OCI-M2 (cell line): ENCODE results near the gene SMARCB1.

Source experiments
- DNase-seq: peaks from one replicate; lab custom pipeline; 2025; ENCODE audit not compliant: unreplicated experiment; lab: John Stamatoyannopoulos, UW

Gene SMARCB1

DNA sequence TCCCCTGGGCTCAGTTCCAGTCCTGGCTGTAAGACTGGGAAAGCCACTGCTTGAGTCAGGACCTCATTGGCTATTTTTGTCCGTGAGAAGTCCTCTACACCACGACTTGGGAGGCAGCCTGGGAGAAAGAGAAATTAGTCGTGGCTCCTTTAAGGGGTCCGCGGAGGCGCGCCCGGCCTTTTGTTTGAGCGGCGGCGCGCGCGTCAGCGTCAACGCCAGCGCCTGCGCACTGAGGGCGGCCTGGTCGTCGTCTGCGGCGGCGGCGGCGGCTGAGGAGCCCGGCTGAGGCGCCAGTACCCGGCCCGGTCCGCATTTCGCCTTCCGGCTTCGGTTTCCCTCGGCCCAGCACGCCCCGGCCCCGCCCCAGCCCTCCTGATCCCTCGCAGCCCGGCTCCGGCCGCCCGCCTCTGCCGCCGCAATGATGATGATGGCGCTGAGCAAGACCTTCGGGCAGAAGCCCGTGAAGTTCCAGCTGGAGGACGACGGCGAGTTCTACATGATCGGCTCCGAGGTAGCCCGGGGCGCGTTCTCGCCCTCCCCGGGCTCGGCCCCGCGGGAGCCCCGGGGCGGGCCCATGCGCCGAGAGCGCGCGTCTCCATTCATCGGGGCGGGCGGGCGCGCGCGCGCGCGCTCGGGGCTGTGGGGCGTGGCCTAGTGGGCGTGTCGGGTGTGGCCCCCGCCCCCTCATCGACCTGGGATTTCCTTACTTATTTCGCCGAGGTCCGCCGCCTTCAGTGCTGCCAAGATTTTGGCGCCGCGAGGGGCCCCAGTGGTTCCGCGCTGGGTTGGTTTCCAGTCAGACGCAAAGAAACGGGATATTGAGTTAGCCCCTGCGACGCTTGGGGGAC, at the start of gene SMARCB1:
TSS of gene SMARCB1 (plus strand) at position 215 of the 848 bp plus-strand sequence. CDS start at position 419, 204 bp downstream.
- no peak for DNase-seq

DNA sequence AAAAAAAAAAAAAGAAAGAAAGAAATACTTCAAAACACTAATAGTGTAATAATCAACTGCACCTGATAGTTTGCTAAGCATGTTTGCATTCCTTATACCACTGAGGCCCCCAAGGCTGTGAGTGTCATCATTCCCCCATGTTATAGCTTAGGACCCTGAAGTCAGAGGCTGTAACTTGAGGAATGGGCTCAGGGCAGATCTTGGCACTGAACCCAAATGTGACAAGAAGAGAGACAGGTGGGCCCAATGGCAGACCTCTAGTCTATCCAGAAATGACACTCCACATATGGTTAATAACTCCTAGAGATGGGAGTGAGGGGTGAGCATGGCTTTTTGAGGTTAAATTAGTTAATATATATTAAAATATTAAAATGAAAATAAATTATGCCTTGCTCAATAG, 49.1 kb upstream of the SMARCB1 start:
- no peak for DNase-seq

DNA sequence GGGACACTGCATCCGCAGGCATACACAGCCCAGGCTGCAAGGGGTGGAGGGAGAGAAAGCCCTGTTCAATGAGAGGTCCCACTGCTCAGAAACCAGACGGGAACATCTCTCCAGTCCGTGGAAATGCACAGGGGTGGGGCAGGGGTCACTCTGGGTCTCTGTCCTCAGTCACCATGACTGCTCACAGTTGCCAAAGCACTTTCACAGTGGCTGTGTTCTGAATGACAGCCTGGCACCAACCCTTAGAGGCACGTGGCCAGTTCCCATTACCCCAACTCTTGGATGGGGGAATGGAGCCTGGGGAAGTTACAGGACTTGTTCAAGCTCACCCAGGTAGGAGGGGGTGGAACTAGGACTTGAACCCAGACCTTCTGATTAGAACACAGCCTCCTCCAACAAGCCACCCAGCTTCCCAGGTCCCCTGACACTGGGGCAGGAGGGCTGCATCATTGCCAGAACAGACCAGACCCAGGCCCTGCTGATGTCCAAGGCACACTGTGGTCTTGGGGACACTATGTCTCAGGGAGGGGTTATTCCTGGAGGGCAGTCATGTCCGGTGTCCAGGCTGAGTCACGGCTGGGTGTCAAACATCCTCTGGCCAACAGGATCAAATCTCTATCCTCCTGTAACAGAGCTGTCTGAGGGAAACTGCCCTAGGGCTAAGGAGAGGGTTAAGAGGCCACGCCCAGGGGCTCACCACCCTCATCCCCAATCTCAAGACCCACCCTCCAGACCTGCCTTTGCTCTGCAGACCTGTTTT, 44.1 kb upstream of the SMARCB1 start:
- no peak for DNase-seq

DNA sequence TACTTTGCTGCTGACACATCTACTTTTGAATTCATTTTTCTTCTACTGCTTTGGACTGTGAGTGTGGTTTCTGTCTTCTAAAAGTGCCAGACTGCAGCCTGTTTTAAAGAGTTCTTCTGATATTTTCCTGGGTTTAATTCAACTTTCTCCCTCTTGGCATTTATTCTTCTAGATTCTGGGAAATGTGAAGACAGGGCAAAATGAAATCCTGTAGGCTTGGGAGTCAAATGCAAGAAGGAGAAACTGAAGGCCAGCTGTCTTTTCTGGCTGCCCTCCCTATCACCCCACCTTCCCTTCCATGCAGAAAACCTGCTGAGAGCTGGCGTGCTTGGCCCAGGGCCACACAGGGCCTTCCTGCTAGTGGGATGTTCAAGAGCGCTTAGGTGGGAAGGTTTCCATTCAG, 43.5 kb upstream of the SMARCB1 start:
- DNase-seq, result no peak

DNA sequence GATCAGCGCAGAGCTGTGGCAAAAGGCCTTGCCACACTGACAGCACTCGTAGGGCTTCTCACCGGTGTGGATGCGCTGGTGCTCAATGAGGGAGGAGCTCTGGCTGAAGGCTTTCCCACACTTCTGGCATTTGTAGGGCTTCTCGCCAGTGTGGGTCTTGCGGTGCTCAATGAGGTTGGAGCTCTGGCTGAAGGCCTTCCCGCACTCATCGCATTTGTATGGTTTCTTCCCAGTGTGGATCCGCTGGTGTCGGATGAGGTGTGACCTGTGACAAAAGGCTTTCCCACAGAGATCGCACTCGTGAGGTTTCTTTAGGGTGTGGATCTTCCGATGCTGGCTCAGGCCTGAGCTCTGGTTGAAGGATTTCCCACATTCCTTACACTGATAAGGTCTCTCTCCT, 42.8 kb upstream of the SMARCB1 start:
- DNase-seq, result no peak

DNA sequence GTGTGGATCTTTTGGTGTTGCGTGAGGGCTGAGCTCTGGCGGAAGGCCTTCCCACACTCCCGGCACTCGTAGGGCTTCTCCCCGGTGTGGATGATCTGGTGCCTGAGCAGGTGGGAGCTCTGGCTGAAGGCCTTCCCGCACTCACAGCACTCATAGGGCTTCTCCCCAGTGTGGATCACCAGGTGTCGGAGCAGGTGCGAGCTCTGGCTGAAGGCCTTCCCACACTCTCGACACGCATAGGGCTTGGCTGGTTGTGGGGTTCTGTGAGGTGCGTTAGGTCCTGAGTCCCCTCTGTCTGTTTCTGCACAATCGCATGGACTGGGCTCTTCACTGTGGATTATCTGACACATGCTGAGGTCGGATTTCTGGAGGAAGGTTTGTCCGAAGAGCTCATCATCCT, 42.3 kb upstream of the SMARCB1 start:
- DNase-seq, result no peak

DNA sequence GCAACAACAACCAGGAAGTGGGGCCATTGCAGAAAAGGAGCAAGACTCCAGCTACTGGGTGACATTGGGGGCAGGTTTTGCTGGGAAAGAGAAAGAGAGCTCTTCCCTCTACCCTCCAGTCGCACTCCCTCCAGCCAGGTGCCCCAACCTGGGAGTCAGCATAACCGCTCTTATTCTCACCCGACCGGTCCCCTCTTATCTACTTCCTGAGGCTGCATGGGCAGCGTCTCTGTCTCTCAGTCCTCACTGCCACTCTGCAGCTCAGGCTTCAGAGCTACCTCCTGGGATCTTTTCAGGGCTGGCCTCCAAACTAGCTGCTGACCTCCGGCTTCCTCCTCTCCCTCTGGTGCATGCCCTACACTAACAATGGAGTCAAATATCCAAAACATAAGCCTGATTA, 41.0 kb upstream of the SMARCB1 start:
- no peak for DNase-seq

DNA sequence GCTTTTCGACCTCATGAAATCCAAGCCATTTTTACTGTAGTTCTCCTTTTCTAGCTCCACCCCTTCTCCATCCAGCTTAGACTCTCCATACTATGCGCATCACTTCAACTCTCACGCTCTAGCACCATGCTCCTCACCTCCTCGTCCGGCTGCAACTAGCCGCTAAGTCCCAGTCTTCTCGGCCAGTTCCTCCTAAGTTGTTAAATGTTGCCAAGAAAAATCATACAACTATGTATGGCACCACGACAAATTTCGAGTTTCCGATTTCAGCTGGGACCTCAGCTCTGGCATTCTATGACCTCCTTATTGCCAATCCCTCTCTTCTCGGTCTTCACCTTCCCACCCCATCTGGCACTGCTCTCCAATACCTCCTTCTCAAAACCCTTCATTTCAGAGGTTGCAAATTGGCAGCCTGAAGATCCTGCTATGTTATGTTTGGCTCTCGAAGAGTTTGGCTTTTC, 36.9 kb upstream of the SMARCB1 start:
- DNase-seq, result no peak

DNA sequence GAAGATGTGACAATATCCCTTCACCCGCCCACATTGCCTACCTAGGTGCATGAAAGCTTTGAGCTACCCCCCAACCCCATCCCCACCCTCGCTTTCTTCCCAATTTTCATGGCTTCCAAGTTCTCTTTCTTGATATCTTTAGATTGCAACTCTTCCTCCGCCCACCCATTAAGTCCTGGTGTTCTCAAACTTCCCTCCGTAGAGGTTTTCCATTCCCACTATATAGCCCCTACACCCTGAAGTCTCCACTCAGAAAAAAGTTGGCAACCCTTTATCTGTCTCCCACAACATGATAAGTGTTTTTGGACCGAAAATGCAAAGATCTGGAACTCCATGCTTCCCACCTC, 36.4 kb upstream of the SMARCB1 start:
- DNase-seq, result no peak

DNA sequence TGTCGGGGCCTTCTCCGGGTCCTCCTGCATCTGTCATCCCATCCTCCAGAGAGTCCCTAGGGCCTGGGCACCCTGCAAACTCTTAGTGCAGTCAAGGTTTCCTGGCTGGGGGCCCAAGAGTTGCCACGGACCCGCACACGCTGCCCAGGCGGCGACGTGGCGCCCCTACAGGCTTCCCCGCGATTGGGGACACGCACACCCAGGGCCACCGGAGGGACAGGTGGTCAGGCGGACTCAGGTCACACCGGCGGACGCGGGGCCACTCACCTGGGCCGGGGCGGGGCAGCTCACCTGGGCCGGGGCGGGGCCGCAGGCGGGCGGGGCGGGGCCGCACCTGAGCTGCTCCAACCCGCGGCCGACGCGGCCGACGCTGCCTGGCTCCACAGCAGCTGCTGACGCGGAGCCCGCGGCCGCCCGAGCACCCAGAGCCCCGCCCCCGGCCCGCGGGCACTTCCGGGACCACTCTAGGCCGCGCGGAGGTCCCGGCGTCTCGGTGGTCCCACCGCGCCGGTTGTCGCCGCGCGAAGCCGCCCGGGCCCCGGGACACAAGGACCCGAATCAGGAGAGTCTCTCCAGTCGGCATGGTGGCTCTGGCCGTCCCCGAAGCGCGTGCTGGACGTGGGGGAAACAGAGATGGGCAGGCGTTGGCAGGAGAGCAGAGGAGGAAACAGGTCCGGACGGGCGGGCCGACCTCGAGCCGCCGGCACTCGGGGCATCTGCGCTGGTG, 35.9 kb upstream of the SMARCB1 start, which contains the start of gene ZNF70:
TSS of gene ZNF70 (minus strand) at position 399 of the 727 bp plus-strand sequence. CDS start 5,972 bp downstream, outside the sequence.
- DNase-seq, result no peak

DNA sequence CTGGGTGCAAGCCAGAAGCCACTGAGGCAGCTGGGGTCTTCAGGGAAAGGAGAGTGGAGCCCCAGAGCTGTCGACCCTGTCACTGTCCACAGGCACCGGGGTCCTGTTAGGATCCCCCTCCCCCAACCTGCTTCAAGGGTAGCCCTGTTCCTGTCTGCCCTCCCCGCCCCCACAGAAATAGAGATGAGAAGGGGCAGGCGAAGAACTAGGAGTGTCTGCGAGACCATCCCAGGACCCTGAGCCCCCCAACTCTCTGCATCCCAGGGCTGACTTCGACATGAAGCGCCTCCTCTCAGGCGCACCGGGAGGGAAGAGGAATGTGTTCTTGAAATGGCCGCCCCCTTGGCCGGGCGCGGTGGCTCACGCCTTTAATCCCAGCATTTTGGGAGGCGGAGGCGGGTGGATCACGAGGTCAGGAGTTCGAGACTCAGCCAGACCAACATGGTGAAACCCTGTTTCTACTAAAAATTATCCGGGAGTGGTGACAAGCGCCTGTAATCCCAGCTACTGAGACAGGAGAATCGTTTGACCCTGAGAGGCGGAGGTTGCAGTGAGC, 35.2 kb upstream of the SMARCB1 start:
- DNase-seq, result no peak

DNA sequence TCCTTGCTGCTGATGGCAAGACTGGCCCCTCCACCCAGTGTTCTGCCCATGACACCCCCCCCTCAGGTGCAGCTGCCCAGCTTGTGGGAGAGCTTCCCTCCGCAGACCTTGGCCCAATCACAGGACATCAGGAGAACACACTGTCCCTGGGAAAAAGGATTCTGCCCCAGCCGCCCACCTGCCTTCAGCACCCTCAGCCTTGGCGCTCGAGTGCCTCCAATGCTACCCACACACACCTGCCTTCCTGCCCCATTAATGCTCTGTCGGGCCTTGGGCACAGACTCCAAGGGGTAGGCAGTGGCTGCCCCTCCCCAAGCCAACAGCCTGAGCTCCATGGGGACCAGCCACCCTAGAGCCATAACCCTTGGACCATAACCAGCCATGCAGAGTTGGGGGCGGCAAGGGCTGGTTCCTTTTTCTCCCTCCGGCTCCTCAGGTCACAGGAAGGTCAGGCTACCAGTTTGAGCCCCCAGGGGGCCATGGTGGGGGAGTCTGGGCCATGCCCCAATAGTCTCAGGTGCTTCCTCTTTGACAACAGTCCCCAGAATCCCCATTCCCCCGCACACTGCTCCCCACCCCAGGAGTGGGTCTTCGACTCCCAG, 34.6 kb upstream of the SMARCB1 start:
- DNase-seq, result no peak

DNA sequence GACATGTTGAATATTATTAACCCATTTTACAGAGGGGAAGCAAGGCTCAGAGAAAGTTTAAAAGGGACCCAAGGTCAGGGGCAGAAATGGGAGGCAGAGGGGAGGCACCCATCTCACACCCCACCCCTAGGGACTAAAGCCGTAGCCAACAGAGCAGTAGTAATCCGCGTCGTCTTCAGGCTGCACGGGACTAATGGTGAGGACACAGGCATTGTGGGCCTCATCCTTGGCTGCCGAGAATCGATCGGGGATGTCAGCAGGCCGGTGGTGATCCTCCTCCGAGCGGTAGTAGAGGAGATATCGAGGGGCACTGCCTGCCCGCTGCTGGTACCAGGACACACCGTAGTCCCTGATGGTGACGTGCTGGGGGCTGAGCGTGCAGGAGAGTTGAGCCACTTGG, 34.0 kb upstream of the SMARCB1 start:
- DNase-seq, result no peak

DNA sequence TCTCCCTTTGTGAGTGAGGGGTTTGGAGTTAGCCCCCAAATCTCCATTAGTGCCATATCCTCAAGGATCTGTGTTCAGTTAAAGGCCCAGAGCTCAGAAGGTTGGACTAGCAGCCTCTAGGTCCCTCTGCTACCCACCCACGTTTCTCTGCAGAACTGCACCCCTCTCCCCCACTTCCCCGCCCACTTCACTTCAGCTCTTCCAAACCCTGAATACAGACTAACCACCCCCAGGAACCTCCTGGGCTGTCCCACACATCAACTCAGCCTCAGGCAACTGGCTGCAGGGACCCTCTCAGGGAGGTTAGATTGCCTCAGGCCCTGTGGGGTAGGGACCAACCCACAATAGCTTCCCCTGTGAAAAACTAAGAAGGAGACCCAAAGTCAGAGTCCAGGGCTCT, 33.4 kb upstream of the SMARCB1 start:
- no peak for DNase-seq

DNA sequence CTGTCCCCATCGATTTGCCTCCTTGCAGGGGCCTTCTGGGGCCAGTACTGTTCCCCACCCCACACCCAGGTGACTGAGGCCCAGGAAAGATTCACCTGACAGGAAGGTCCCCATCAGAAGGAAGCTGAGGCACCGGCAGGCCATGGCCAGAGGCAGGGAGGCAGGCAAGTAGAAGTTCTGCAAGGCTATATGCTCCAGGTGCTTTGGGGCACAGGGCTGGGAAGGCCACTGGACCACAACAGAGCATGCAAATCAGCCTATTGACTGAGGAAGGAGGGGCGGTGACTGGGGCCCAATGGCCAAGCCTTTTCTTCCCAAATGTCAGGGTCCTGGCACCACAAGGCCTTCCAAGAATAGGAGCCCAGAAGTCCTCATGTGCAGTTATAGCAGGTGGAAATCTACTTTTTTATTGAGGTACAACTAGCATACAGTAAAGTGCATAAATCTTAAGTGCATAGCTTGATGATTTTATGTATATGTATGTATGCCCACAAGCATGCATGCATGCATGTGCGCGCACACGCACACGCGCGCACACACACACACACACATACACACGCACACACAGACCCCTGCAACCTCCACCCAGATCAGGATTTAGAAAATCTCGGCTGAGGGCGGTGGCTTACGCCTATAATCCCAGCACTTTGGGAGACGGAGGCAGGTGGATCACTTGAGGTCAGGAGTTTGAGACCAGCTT, 32.4 kb upstream of the SMARCB1 start, which contains the start of gene VPREB3:
TSS of gene VPREB3 (minus strand) at position 206 of the 700 bp plus-strand sequence. CDS start at position 144, 62 bp downstream.
- no peak for DNase-seq

DNA sequence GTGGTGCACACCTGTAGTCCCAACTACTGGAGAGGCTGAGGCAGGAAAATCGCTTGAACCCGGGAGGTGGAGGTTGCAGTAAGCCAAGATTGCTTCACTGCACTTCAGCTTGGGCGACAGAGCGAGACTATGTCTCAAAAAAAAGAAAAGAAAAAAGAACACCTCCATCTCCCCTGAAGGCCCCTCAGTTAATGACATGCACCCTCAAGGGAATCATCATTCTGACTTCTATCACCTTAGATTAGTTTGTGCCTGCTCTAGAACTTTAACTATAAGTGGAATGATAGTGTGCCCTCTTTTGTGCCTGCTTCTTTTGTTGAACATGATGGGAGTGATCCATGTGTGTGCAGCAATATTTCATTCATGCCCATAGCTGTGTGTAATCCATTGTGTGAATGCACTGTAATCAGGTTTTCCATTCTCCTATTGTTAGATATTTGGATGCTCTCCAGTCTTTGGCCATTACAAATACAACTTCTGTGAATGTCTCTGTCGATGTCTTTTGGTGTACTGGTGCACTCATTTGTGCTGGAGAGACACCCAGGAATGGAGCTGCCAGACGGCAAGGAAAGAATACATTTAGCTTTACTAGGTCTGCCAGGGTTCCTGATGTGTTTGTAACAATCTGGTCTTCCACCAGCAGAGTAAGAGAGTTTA, 31.7 kb upstream of the SMARCB1 start:
- no peak for DNase-seq

DNA sequence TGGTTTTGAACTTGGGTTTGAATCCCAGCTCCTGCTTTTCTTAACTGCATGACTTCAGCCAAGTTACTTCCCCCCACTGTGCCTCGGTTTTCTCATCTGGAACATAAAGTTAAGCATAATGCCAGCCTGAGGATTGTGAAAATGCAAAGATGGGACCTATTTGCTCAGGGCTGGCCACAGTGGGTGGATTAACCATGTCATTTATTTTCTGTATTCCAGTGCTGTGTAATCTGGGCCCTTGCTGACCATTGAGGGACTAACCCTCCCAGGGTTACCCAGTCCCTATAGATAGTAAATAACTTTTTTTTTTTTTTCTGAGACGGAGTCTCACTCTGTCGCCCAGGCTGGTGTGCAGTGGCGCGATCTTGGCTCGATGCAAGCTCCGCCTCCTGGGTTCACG, 31.1 kb upstream of the SMARCB1 start:
- no peak for DNase-seq

DNA sequence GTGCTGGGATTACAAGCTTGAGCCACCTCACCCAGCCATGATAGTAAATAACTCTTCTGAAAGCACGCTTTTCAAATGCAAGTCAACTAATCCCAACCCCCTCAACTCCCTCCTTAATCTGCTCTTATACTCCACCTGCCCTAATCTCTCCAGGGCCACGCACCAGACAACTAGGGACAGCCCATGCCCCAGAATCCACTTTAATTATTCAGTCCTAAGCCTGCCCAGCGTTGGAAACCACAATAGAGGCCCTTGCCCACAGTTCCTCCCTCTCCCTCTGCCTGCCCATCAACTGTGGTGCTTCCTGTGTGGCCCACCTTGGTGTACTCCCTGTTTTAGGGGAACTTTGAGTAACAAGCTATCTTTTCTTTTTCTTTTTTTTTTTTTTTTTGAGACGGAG, 29.9 kb upstream of the SMARCB1 start:
- no peak for DNase-seq

DNA sequence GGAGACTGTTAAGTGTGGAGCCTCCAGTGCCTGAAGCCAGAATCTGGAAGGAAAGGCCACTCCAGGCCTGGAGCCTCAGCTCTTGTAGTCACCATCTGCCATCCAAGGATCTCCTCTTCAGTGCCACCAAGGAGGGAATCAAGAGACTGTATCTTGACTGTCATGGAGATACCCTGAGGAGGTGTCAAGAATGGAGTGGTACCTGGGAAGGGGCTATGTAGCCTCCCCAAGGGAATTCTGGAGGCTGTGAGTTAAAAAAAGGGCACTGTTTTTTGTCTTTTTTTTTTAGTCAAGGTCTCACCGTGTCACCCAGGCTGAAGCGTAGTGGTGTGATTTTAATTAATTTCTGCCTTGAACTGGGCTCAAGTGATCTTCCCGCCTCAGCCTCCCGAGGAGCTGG, 27.2 kb upstream of the SMARCB1 start:
- no peak for DNase-seq

DNA sequence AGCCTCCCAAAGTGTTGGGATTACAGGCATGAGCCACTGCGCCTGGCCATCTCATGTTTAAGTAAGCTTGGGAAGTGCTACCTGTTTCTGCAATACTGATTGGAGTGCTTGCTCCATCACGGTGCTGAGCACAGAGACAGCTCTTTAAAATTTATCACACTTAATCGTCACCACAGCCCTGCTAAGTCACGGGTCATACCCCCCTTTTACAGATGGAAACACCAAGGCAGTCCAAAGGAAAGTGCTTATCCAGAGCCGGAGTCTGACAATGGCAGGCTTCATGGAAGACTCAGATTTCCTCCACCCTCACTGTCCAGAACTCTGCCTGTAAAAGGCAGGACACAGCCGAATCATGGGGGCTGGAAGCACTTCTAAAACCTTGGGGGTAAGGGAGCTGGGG, 26.7 kb upstream of the SMARCB1 start:
- no peak for DNase-seq
